Astrocyte (in vitro differentiated cells and primary cell): ENCODE data around the gene SPATA13. TPM values are rescaled to one million over a fixed set of nuclear protein-coding genes. Genes with fewer than 3 reads are reported as not detected.

Experiments used
- DNase-seq: peaks from one replicate; pipeline ENCODE4 v3.0.0-alpha.2; 2010; ENCODE audit warnings: low read depth
- FAIRE-seq: peaks from 2 replicates; lab custom pipeline; 2011; peaks lifted over from hg19 to GRCh38; lab: Jason Lieb, UNC
- H2AFZ ChIP-seq: 2 replicates; pipeline ENCODE4 v1.6.0; 2012; ENCODE audit warnings: low read depth, low read length, inconsistent platforms
- H3K27ac ChIP-seq: 2 replicates; pipeline ENCODE4 v1.5.1; 2011; ENCODE audit warnings: low read depth, low read length, inconsistent platforms
- H3K27me3 ChIP-seq: 2 replicates; pipeline ENCODE4 v1.6.0; 2011; ENCODE audit warnings: low read length, inconsistent platforms; ENCODE audit not compliant: insufficient read depth
- H3K36me3 ChIP-seq: 2 replicates; pipeline ENCODE4 v1.5.1; 2011; ENCODE audit warnings: low read length, inconsistent platforms; ENCODE audit not compliant: insufficient read depth
- H3K4me1 ChIP-seq: 2 replicates; pipeline ENCODE4 v1.5.1; 2011; ENCODE audit warnings: low read length, inconsistent platforms; ENCODE audit not compliant: insufficient read depth
- H3K4me2 ChIP-seq: 2 replicates; pipeline ENCODE4 v1.6.0; 2012; ENCODE audit warnings: low read length, inconsistent platforms
- H3K4me3 ChIP-seq: 2 replicates; pipeline ENCODE4 v1.5.1; 2011; ENCODE audit warnings: low read depth, mild to moderate bottlenecking, low read length, inconsistent platforms; ENCODE audit not compliant: insufficient read depth
- H3K79me2 ChIP-seq: 2 replicates; pipeline ENCODE4 v1.6.0; 2012; ENCODE audit warnings: mild to moderate bottlenecking, low read length, inconsistent platforms; ENCODE audit not compliant: insufficient read depth
- H3K9ac ChIP-seq: 2 replicates; pipeline ENCODE4 v1.6.0; 2012; ENCODE audit warnings: mild to moderate bottlenecking, low read length, inconsistent platforms
- H3K9me3 ChIP-seq: 2 replicates; pipeline ENCODE4 v1.5.1; 2012; ENCODE audit warnings: low read depth, mild to moderate bottlenecking, low read length, inconsistent platforms; ENCODE audit not compliant: insufficient read depth
- H4K20me1 ChIP-seq: 2 replicates; pipeline ENCODE4 v1.6.0; 2012; ENCODE audit warnings: low read length, inconsistent platforms; ENCODE audit not compliant: insufficient read depth
- H3K27ac Mint-ChIP-seq: one replicate; pipeline ENCODE4 v1.8.0; 2021; ENCODE audit warnings: mild to moderate bottlenecking, mixed read lengths; ENCODE audit not compliant: unreplicated experiment
- H3K27me3 Mint-ChIP-seq: one replicate; pipeline ENCODE4 v1.8.0; 2021; ENCODE audit warnings: low read depth, mixed read lengths; ENCODE audit not compliant: unreplicated experiment
- H3K36me3 Mint-ChIP-seq: one replicate; pipeline ENCODE4 v1.8.0; 2021; ENCODE audit warnings: low read depth, mixed read lengths; ENCODE audit not compliant: unreplicated experiment
- H3K4me1 Mint-ChIP-seq: one replicate; pipeline ENCODE4 v1.8.0; 2021; ENCODE audit warnings: low read depth, mixed read lengths; ENCODE audit not compliant: unreplicated experiment
- H3K4me3 Mint-ChIP-seq: one replicate; pipeline ENCODE4 v1.8.0; 2021; ENCODE audit warnings: mild to moderate bottlenecking, moderate library complexity, mixed read lengths; ENCODE audit not compliant: unreplicated experiment
- H3K9me3 Mint-ChIP-seq: one replicate; pipeline ENCODE4 v1.8.0; 2021; ENCODE audit warnings: mild to moderate bottlenecking, mixed read lengths; ENCODE audit not compliant: unreplicated experiment
- CTCF ChIP-seq: IDR thresholded peaks from 2 replicates; pipeline ENCODE4 v1.5.1; 2011; ENCODE audit warnings: low read depth, mild to moderate bottlenecking, inconsistent platforms, low read length, moderate library complexity; ENCODE audit not compliant: insufficient read depth
- EZH2 ChIP-seq: IDR thresholded peaks from 2 replicates; pipeline ENCODE4 v1.6.1; 2012; ENCODE audit warnings: mild to moderate bottlenecking, low read length, inconsistent platforms; ENCODE audit not compliant: insufficient read depth
- total RNA-seq: library from RNA; stranded (reverse); gene quantifications from 2 replicates; pipeline ENCODE4 v1.2.1, GENCODE V29; 2021

Gene SPATA13
- total RNA-seq, 1 donor from 2014 or later, result 6.2 TPM

GRCh38 chr13:24265453-24265852, 104.9 kb downstream of the SPATA13 start:
- no peak overlapping the region for H3K27ac ChIP-seq
- peaks cover 20% of the 10 kb centered on the region for H3K4me1 Mint-ChIP-seq
- no peak for FAIRE-seq
- no peak overlapping the region for H3K4me3 Mint-ChIP-seq
- H3K27me3 Mint-ChIP-seq, result no peaks in the 10 kb centered on the region
- H3K79me2 ChIP-seq, result no peaks in the 10 kb centered on the region
- H3K27me3 ChIP-seq, result no peaks in the 10 kb centered on the region
- no peak overlapping the region for H3K4me3 ChIP-seq
- TF ChIP-seq CTCF (no peak), EZH2 (no peak)
- peaks cover 3% of the 10 kb centered on the region for H3K4me1 ChIP-seq
- no peaks in the 10 kb centered on the region for H3K36me3 Mint-ChIP-seq
- no peaks in the 10 kb centered on the region for H4K20me1 ChIP-seq
- no peak overlapping the region for H3K9ac ChIP-seq
- no peak overlapping the region for H3K4me2 ChIP-seq
- H3K9me3 ChIP-seq, result no peaks in the 10 kb centered on the region
- no peaks in the 10 kb centered on the region for H3K36me3 ChIP-seq
- DNase-seq, result no peak
- H2AFZ ChIP-seq, result no peak overlapping the region
- H3K27ac Mint-ChIP-seq, result no peak overlapping the region
- no peaks in the 10 kb centered on the region for H3K9me3 Mint-ChIP-seq

- Mint-ChIP-seq H3K27ac (peak overlapping the region; percentile 21), H3K4me1 (peaks cover 35% of the 10 kb centered on the region), H3K36me3 (no peaks in the 10 kb centered on the region), H3K27me3 (no peaks in the 10 kb centered on the region), H3K4me3 (no peak overlapping the region), H3K9me3 (no peaks in the 10 kb centered on the region)
- no peak overlapping the region for H2AFZ ChIP-seq
- no peak overlapping the region for H3K4me3 ChIP-seq
- FAIRE-seq, result no peak
- H3K9me3 ChIP-seq, result no peaks in the 10 kb centered on the region
- no peaks in the 10 kb centered on the region for H3K36me3 ChIP-seq
- no peak overlapping the region for H3K9ac ChIP-seq
- no peak for TF ChIP-seq EZH2
- no peak for TF ChIP-seq CTCF
- peaks cover 20% of the 10 kb centered on the region for H3K4me1 ChIP-seq
- H3K4me2 ChIP-seq, result peak overlapping the region; percentile 27
- no peaks in the 10 kb centered on the region for H3K27me3 ChIP-seq
- H3K27ac ChIP-seq, result no peak overlapping the region
- no peak for DNase-seq
- no peaks in the 10 kb centered on the region for H3K79me2 ChIP-seq
- H4K20me1 ChIP-seq, result no peaks in the 10 kb centered on the region
Measured at GRCh38 chr13:24267274-24267673, 106.8 kb downstream of the SPATA13 start.

- Mint-ChIP-seq H3K27ac (no peak overlapping the region), H3K36me3 (no peaks in the 10 kb centered on the region), H3K9me3 (no peaks in the 10 kb centered on the region), H3K4me1 (peaks cover 35% of the 10 kb centered on the region), H3K4me3 (no peak overlapping the region), H3K27me3 (no peaks in the 10 kb centered on the region)
- H3K79me2 ChIP-seq, result no peaks in the 10 kb centered on the region
- no peak overlapping the region for H3K27ac ChIP-seq
- H3K9me3 ChIP-seq, result no peaks in the 10 kb centered on the region
- no peak for TF ChIP-seq CTCF
- TF ChIP-seq EZH2, result no peak
- H3K27me3 ChIP-seq, result no peaks in the 10 kb centered on the region
- no peak for DNase-seq
- H3K4me2 ChIP-seq, result peak overlapping the region; percentile 27
- no peaks in the 10 kb centered on the region for H3K36me3 ChIP-seq
- H3K4me1 ChIP-seq, result peaks cover 25% of the 10 kb centered on the region
- FAIRE-seq, result no peak
- no peak overlapping the region for H3K4me3 ChIP-seq
- H3K9ac ChIP-seq, result no peak overlapping the region
- no peak overlapping the region for H2AFZ ChIP-seq
- no peaks in the 10 kb centered on the region for H4K20me1 ChIP-seq
Measured at GRCh38 chr13:24267801-24268200, 107.3 kb downstream of the SPATA13 start.
